Spleen (tissue), 11 donors: ENCODE results near the gene GIPC3. TPM values are rescaled to one million over a fixed set of nuclear protein-coding genes. Genes with fewer than 3 reads are reported as not detected.
A peak's percentile ranks its signal among the peaks of the same experiment; 100 is the strongest.

Source experiments
- DNase-seq: peaks from one replicate; pipeline ENCODE4 v3.0.0-alpha.2; 2020
- H3K27ac ChIP-seq, 8 donors: fragments of 200-600 bp; sonication (generic) in 7 of 8; 1 replicate in 4 of 8; 2 replicates in 4 of 8; pipeline versions ENCODE4 v1.5.0 to v1.8.0; 2016 to 2021; ENCODE audit warnings: inconsistent platforms in 4 of 8, mild to moderate bottlenecking in 4 of 8, moderate library complexity in 1 of 8
- H3K27me3 ChIP-seq, 7 donors: fragments of 200-600 bp; sonication (generic) in 6 of 7; replicated peaks in 1 of 7; 1 replicate in 4 of 7; 2 replicates in 3 of 7; pipeline versions ENCODE4 v1.5.0 to v1.8.0; 2016 to 2021; ENCODE audit warnings: inconsistent platforms in 3 of 7, mild to moderate bottlenecking in 1 of 7
- H3K36me3 ChIP-seq, 6 donors: fragments of 200-600 bp; sonication (generic) in 5 of 6; 1 replicate in 4 of 6; 2 replicates in 2 of 6; pipeline versions ENCODE4 v1.5.0 to v1.8.0; 2016 to 2021; ENCODE audit warnings: inconsistent platforms in 2 of 6
- H3K4me1 ChIP-seq, 6 donors: fragments of 200-600 bp; sonication (generic) in 5 of 6; 1 replicate in 3 of 6; 2 replicates in 3 of 6; pipeline versions ENCODE4 v1.5.0 to v1.8.0; 2016 to 2021; ENCODE audit warnings: inconsistent platforms in 3 of 6
- H3K4me3 ChIP-seq, 8 donors: fragments of 200-600 bp; sonication (generic) in 7 of 8; 1 replicate in 4 of 8; 2 replicates in 4 of 8; pipeline versions ENCODE4 v1.5.0 to v1.8.0; 2016 to 2021; ENCODE audit warnings: inconsistent platforms in 4 of 8, mild to moderate bottlenecking in 4 of 8, moderate library complexity in 2 of 8
- H3K9me3 ChIP-seq, 8 donors: fragments of 200-600 bp; sonication (generic) in 7 of 8; 1 replicate in 4 of 8; 2 replicates in 4 of 8; pipeline versions ENCODE4 v1.5.0 to v1.8.0; 2016 to 2021; ENCODE audit warnings: inconsistent platforms in 4 of 8
- POLR2A ChIP-seq, 3 donors: fragments of 450-650 bp; IDR thresholded peaks; one replicate each; pipeline ENCODE4 v1.5.1; 2017; ENCODE audit warnings: antibody characterized with exemption in 3 of 3, mild to moderate bottlenecking in 1 of 3
- POLR2AphosphoS5 ChIP-seq, 3 donors: sonication (generic); formaldehyde crosslinking; IDR thresholded peaks; one replicate each; pipeline ENCODE4 v1.5.1; 2017; ENCODE audit warnings: antibody characterized with exemption in 3 of 3
- WGBS, 5 donors: extraction: QIAGEN DNeasy Blood & Tissue Kit in 3 of 5; methylation state at CpG; one replicate each; pipeline versions ENCODE4 v1.1.5 to v1.1.7; 2013 to 2018; 5-methylcytosine and 5-hydroxymethylcytosine counted together
- intact Hi-C: fragments of 100-400 bp; cut with DNase I; formaldehyde crosslinking; loops from one replicate; pipeline ENCODE4 v1.15.0; 2023; ENCODE audit warnings: low total_unique reads
- polyA plus RNA-seq, 3 donors: library from polyadenylated mRNA; stranded (reverse); fragments of 200-250 nt; gene quantifications; one replicate each; pipeline ENCODE4 v1.2.1, GENCODE V29; 2013
- total RNA-seq, 7 donors: library from RNA; depleted of rRNA in 3 of 7; stranded (reverse); fragments of >200 nt in 3 of 7; fragmentation: NEBNext Ultra II Directional in 4 of 7; extraction: Animal tissue kit (Norgen Biotek cat#: 25700) in 4 of 7; gene quantifications; one replicate each; pipeline versions ENCODE4 v1.1.0 to v1.2.1, GENCODE V29; 2016 to 2021
- TF ChIP-seq, protein P1 (sequence below), 11 experiments: fragments of 200-600 bp in 7 of 11; fragments of 450-650 bp in 4 of 11; sonication (generic) in 4 of 11; IDR thresholded peaks in 8 of 11; conservative IDR thresholded peaks in 3 of 11; 1 replicate in 7 of 11; 2 replicates in 4 of 11; pipeline versions ENCODE4 v1.4.0 to v1.8.0; 2016 to 2021; ENCODE audit warnings: antibody characterized with exemption in 11 of 11, inconsistent platforms in 4 of 11, mild to moderate bottlenecking in 1 of 11
- donor health status: healthy with polysubstance abuse.
- donor health status: DM: no; HTN: no; CAD: no; lungs with moderate emphysema.
- donor health status: DM: no; HTN: no; CAD: no.
- donor health status: Bipolar disorder and iron deficiency.
- donor health status: healthy.
- donor health status: DM: no; HTN: no; CAD: no.
- donor health status: DM: yes; HTN: yes; CAD: no.

Gene GIPC3
- total and polyA plus RNA-seq, 10 donors: 0.80 to 9.2 (median 5.1) TPM

DNA sequence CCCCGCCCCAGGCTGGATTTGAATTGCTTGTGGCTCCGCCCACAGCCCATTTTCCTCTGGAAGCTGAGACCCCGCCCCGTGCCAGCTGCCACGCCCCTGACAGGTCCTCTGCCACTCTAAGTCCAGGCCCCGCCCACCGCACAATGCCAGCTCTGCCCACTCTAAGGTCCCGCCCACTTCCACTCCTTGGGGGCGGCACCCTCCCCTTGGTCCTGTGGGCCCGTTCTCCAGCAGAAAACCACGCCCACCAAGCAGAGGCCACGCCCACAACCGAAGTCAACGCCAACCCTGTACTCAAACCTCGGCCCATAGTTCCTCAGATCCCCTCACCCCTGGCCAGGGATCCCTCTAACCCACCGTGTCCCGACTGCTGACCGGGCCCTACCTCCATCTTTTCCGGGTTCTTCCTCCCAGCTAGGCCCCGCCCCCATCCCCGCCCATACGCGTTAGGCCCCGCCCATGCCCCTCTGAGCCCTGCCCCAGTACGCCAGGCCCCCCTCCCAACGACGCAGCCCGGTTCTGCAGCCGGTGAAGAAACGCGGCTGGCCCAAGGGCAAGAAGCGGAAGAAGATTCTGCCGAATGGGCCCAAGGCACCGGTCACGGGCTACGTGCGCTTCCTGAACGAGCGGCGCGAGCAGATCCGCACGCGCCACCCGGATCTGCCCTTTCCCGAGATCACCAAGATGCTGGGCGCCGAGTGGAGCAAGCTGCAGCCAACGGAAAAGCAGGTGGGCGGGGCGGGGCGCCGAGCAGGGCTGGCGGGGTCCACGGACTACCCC lies 11.2 kb upstream of the GIPC3 start:
- Histone ChIP-seq H3K27ac (peak overlapping the region in 6 of 8 donors; percentile 83 to 94 (median 90)), H3K4me3 (peak overlapping the region; percentile 86 to 98 (median 92))
- TF ChIP-seq POLR2AphosphoS5 (IDR thresholded peaks at IDR 0.05): peak in 2 of 3 donors; percentile 35 to 48
- TF ChIP-seq, protein P1, sequence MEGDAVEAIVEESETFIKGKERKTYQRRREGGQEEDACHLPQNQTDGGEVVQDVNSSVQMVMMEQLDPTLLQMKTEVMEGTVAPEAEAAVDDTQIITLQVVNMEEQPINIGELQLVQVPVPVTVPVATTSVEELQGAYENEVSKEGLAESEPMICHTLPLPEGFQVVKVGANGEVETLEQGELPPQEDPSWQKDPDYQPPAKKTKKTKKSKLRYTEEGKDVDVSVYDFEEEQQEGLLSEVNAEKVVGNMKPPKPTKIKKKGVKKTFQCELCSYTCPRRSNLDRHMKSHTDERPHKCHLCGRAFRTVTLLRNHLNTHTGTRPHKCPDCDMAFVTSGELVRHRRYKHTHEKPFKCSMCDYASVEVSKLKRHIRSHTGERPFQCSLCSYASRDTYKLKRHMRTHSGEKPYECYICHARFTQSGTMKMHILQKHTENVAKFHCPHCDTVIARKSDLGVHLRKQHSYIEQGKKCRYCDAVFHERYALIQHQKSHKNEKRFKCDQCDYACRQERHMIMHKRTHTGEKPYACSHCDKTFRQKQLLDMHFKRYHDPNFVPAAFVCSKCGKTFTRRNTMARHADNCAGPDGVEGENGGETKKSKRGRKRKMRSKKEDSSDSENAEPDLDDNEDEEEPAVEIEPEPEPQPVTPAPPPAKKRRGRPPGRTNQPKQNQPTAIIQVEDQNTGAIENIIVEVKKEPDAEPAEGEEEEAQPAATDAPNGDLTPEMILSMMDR (IDR thresholded peaks at IDR 0.05 in 8 of 11, conservative IDR thresholded peaks at IDR 0.05 in 3 of 11): no peak

DNA sequence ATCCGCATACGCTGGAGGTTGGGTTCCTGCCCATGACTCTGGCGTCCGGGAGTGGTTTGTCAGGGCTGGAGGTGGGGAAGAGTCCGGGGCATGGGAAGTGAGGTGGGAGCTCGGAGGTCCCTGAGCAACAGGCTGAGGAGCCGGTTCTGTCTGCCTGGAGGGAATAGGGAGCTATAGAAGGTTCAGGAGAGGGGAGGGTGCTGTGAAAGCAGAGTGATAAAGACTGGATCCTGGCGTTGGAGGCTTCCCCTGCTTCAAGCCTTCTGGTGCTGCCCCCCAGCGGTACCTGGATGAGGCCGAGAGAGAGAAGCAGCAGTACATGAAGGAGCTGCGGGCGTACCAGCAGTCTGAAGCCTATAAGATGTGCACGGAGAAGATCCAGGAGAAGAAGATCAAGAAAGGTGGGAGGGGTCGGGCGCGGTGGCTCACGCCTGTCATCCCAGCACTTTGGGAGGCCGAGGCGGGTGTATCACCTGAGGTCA lies 10.0 kb upstream of the GIPC3 start:
- DNase-seq: no peak
- H3K4me3 ChIP-seq: no peak overlapping the region
- TF ChIP-seq POLR2AphosphoS5 (IDR thresholded peaks at IDR 0.05) (no peak), POLR2A (IDR thresholded peaks at IDR 0.05) (no peak)
- TF ChIP-seq, protein P1 (IDR thresholded peaks at IDR 0.05 in 8 of 11, conservative IDR thresholded peaks at IDR 0.05 in 3 of 11): no peak
- H3K9me3 ChIP-seq: no peaks in the 10 kb centered on the region
- no peaks in the 10 kb centered on the region for H3K27me3 ChIP-seq
- H3K27ac ChIP-seq: no peak overlapping the region
- WGBS, 5 donors: 91 to 94% (median 91%) methylated on average over 18 to 19 of the region's 19 CpGs
- peaks cover 0 to 46% (median 30%) of the 10 kb centered on the region in 6 donors for H3K4me1 ChIP-seq
- intact Hi-C loops: no loop called here
- H3K36me3 ChIP-seq: peaks cover 0 to 45% (median 4%) of the 10 kb centered on the region in 6 donors

More for the DNA sequence above, 11.2 kb upstream of the GIPC3 start:
- WGBS, 5 donors: 61 to 69% (median 66%) methylated on average over 44 to 55 of the region's 55 CpGs
- Histone ChIP-seq H3K9me3 (no peaks in the 10 kb centered on the region), H3K27me3 (no peaks in the 10 kb centered on the region), H3K4me1 (peaks cover 0 to 46% (median 30%) of the 10 kb centered on the region in 6 donors), H3K36me3 (peaks cover 0 to 45% (median 4%) of the 10 kb centered on the region in 6 donors)
- peak; percentile 95 for DNase-seq
- intact Hi-C loops: no loop called here

DNA sequence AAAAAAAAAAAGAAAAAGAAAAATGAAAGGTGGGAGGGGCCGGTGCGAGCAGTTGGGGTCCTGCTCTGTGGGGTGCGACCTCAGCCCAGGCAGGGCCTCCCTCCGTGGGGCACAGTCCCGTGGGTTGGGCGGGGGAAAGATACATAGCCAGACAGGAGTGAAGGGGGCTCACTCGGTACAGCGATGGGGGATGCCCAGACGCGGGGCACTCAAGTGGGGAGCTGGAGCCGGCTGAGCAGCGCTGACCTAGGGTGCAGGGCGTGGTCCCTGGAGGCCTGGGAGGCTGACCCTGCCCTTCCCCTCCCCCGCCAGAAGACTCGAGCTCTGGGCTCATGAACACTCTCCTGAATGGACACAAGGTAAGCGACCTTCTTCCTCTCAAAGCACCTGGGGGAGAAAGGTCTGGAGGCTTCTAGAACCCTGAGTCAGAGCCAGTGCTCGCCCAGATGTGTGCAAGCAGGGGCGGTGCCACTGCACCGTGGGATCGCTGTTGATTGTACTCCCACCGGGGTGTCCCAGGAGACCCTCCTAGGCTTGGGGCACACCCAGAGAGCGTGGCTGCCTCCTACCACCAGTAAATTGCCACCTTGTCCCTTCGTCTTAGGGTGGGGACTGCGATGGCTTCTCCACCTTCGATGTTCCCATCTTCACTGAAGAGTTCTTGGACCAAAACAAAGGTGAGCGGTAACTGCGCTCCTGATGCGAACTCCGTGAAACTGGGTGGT lies 9.2 kb upstream of the GIPC3 start:
- Histone ChIP-seq H3K27ac (peak overlapping the region in 1 of 8 donors; percentile 42), H3K36me3 (peaks cover 0 to 45% (median 4%) of the 10 kb centered on the region in 6 donors), H3K4me1 (peaks cover 0 to 46% (median 30%) of the 10 kb centered on the region in 6 donors), H3K9me3 (no peaks in the 10 kb centered on the region), H3K27me3 (no peaks in the 10 kb centered on the region), H3K4me3 (peak overlapping the region in 4 of 8 donors; percentile 29 to 60 (median 38))
- intact Hi-C loops: no loop called here
- 84 to 89% (median 86%) methylated on average over 27 to 29 of the region's 29 CpGs for WGBS, 5 donors
- DNase-seq: no peak
- TF ChIP-seq POLR2AphosphoS5 (IDR thresholded peaks at IDR 0.05) (no peak), POLR2A (IDR thresholded peaks at IDR 0.05) (no peak)
- TF ChIP-seq, protein P1 (IDR thresholded peaks at IDR 0.05 in 8 of 11, conservative IDR thresholded peaks at IDR 0.05 in 3 of 11): no peak
